Transverse colon (tissue), 4 donors: ENCODE data around the gene SLCO4A1. TPM values are rescaled to one million over a fixed set of nuclear protein-coding genes. Genes with fewer than 3 reads are reported as not detected.

Experiments
- DNase-seq: peaks from one replicate; pipeline ENCODE4 v3.0.0-alpha.2; 2019
- H3K27ac ChIP-seq, 4 donors: fragments of 200-600 bp; sonication (generic); 2 replicates each; pipeline ENCODE4 v1.5.1; 2016 to 2018; ENCODE audit warnings: inconsistent platforms in 4 of 4
- H3K27me3 ChIP-seq: fragments of 200-600 bp; sonication (generic); 2 replicates; pipeline ENCODE4 v1.5.1; 2017; ENCODE audit warnings: inconsistent platforms
- H3K36me3 ChIP-seq, 4 donors: fragments of 200-600 bp; sonication (generic); 2 replicates each; pipeline ENCODE4 v1.5.1; 2017 to 2019; ENCODE audit warnings: inconsistent platforms in 4 of 4
- H3K4me1 ChIP-seq, 4 donors: fragments of 200-600 bp; sonication (generic); 2 replicates each; pipeline ENCODE4 v1.5.1; 2017 to 2020; ENCODE audit warnings: inconsistent platforms in 4 of 4
- H3K4me3 ChIP-seq, 4 donors: fragments of 200-600 bp; sonication (generic); 1 replicate in 1 of 4; 2 replicates in 3 of 4; pipeline versions ENCODE4 v1.5.1 to v1.6.1; 2017 to 2019; ENCODE audit warnings: inconsistent platforms in 4 of 4
- H3K9me3 ChIP-seq, 2 donors: fragments of 200-600 bp; sonication (generic); 2 replicates each; pipeline ENCODE4 v1.5.1; 2017 to 2019; ENCODE audit warnings: inconsistent platforms in 2 of 2
- POLR2AphosphoS5 ChIP-seq, 3 donors: sonication (generic); formaldehyde crosslinking; IDR thresholded peaks; one replicate each; pipeline ENCODE4 v1.6.1; 2016; ENCODE audit warnings: antibody characterized with exemption in 3 of 3
- WGBS, 2 donors: methylation state at CpG; one replicate each; pipeline ENCODE4 v1.1.5; 2018; ENCODE audit warnings: low coverage in 1 of 2; 5-methylcytosine and 5-hydroxymethylcytosine counted together
- in situ Hi-C, 4 donors: fragments of 200-750 bp; cut with MboI; loops; one replicate each; pipeline versions ENCODE4 v1.15.0 to v1.15.1; 2017; ENCODE audit warnings: low sequenced_read_pairs in 3 of 4, low pct_ligation_motif_present in 1 of 4, low pct_unique_long_range_greater_than_20kb in 1 of 4
- intact Hi-C: fragments of 100-400 bp; cut with DNase I; formaldehyde crosslinking; loops from one replicate; pipeline ENCODE4 v1.15.1; 2023; ENCODE audit warnings: low total_unique reads
- total RNA-seq, 4 donors: library from RNA; depleted of rRNA; stranded (reverse); fragments of >200 nt; gene quantifications; one replicate each; pipeline ENCODE4 v1.1.0, GENCODE V29; 2016

SLCO4A1 gene
- total RNA-seq, 4 donors from 2014 or later, result 13.7 to 375 (median 60.0) TPM

GRCh38 chr20:62719250-62719935, 77.1 kb downstream of the SLCO4A1 start:
- no peak for DNase-seq
- intact Hi-C loops, result no loop called here
- H3K4me3 ChIP-seq, result no peak overlapping the region
- H3K36me3 ChIP-seq, result no peaks in the 10 kb centered on the region
- peak overlapping the region in 1 of 4 donors; percentile 22 for H3K27ac ChIP-seq
- 76 to 79% methylated on average over 12 of the region's 12 CpGs for WGBS, 2 donors
- no peaks in the 10 kb centered on the region for H3K9me3 ChIP-seq
- no peak for TF ChIP-seq POLR2AphosphoS5 (IDR thresholded peaks at IDR 0.05)
- peaks cover 39% of the 10 kb centered on the region for H3K27me3 ChIP-seq
- H3K4me1 ChIP-seq, result peaks cover 0 to 13% (median 4%) of the 10 kb centered on the region in 4 donors
- in situ Hi-C loops, result no loop called here

Other genes with a start within 250 kb of the SLCO4A1 start
- gene CABLES2, start 235.2 kb upstream of the SLCO4A1 start, total RNA-seq, result 10 to 100 TPM in 1 of 4 donors, 1 to 10 TPM in 3; 3.7 to 10.1 (median 8.5) TPM
- 1 to 10 TPM in 3 of 4 donors, under 1 TPM in 1; 0.75 to 9.4 (median 4.3) TPM for gene RBBP8NL, start 215.0 kb upstream of the SLCO4A1 start, total RNA-seq
- gene GATA5, start 166.5 kb upstream of the SLCO4A1 start, total RNA-seq, result not detected
- 10 to 100 TPM in 1 of 4 donors, 1 to 10 TPM in 3; 1.5 to 23.9 (median 4.7) TPM for gene NTSR1, start 66.3 kb downstream of the SLCO4A1 start, total RNA-seq
- 10 to 100 TPM; 10.8 to 13.0 (median 11.9) TPM for gene MRGBP, start 154.0 kb downstream of the SLCO4A1 start, total RNA-seq
- 100 to 1,000 TPM in 1 of 4 donors, 10 to 100 TPM in 3; 55.2 to 137 (median 71.1) TPM for gene OGFR, start 162.3 kb downstream of the SLCO4A1 start, total RNA-seq
- gene COL9A3, start 174.5 kb downstream of the SLCO4A1 start, total RNA-seq, result 100 to 1,000 TPM in 1 of 4 donors, 10 to 100 TPM in 1, 1 to 10 TPM in 2; 6.0 to 223 (median 8.0) TPM
- 10 to 100 TPM in 1 of 4 donors, 1 to 10 TPM in 3; 5.2 to 19.9 (median 5.9) TPM for gene TCFL5, start 219.3 kb downstream of the SLCO4A1 start, total RNA-seq